WTC11 (cell line): ENCODE measurements around the gene GALK2. TPM values are rescaled to one million over a fixed set of nuclear protein-coding genes. Genes with fewer than 3 reads are reported as not detected.

Experiments used
- ATAC-seq: fragments of 200-7000 bp; cut with Tn5 transposase; 2 replicates; pipeline ENCODE4 v1.10.0; 2021; ENCODE audit warnings: mild to moderate bottlenecking, moderate library complexity
- CTCF ChIA-PET: fragments of 300-600 bp; sonication (Branson Sonifier 250); formaldehyde crosslinking; loops from one replicate; lab custom pipeline; 2021; ENCODE audit warnings: antibody characterized with exemption; lab: Charles Lee
- POLR2A ChIA-PET: fragments of 350-600 bp; sonication (Branson Sonifier 250); formaldehyde crosslinking; loops from one replicate; lab custom pipeline; 2021; ENCODE audit warnings: antibody characterized with exemption; lab: Charles Lee
- DNase-seq: peaks from one replicate; pipeline ENCODE4 v3.0.0; 2021; ENCODE audit warnings: low spot score
- H3K27ac Mint-ChIP-seq: 2 replicates; pipeline ENCODE4 v1.8.0; 2021; ENCODE audit warnings: mixed read lengths
- H3K27me3 Mint-ChIP-seq: 2 replicates; pipeline ENCODE4 v1.8.0; 2021; ENCODE audit warnings: low read depth, mild to moderate bottlenecking, moderate library complexity, mixed read lengths
- H3K36me3 Mint-ChIP-seq: 2 replicates; pipeline ENCODE4 v1.8.0; 2021; ENCODE audit warnings: mixed read lengths
- H3K4me1 Mint-ChIP-seq: 2 replicates; pipeline ENCODE4 v1.8.0; 2022; ENCODE audit warnings: mixed read lengths
- H3K4me3 Mint-ChIP-seq: 2 replicates; pipeline ENCODE4 v1.8.0; 2021; ENCODE audit warnings: mild to moderate bottlenecking, moderate library complexity, mixed read lengths
- H3K9me3 Mint-ChIP-seq: 2 replicates; pipeline ENCODE4 v1.8.0; 2021; ENCODE audit warnings: mixed read lengths
- E2F4 ChIP-seq: sonication (generic); formaldehyde crosslinking; IDR thresholded peaks from 2 replicates; pipeline ENCODE4 v1.8.1; 2022; ENCODE audit warnings: low read depth, mild to moderate bottlenecking, moderate library complexity, missing genetic modification reagents, borderline replicate concordance
- EMX1 ChIP-seq: fragments of 250-450 bp; sonication (Bioruptor Pico); IDR thresholded peaks from 2 replicates; pipeline ENCODE4 v1.8.0; 2021; ENCODE audit warnings: mild to moderate bottlenecking
- ESRRA ChIP-seq: sonication (generic); formaldehyde crosslinking; IDR thresholded peaks from 2 replicates; pipeline ENCODE4 v1.8.1; 2022; ENCODE audit warnings: mild to moderate bottlenecking, missing genetic modification reagents, borderline replicate concordance
- HMGA2 ChIP-seq: fragments of 250-450 bp; sonication (Bioruptor Pico); IDR thresholded peaks from 2 replicates; pipeline ENCODE4 v1.4.0; 2021; ENCODE audit warnings: mild to moderate bottlenecking, moderate library complexity
- IRF1 ChIP-seq: sonication (generic); formaldehyde crosslinking; IDR thresholded peaks from 2 replicates; pipeline ENCODE4 v1.8.0; 2023; ENCODE audit warnings: missing genetic modification reagents
- JUN ChIP-seq: sonication (generic); formaldehyde crosslinking; IDR thresholded peaks from 2 replicates; pipeline ENCODE4 v1.8.0; 2023; ENCODE audit warnings: mild to moderate bottlenecking, missing genetic modification reagents
- NFATC4 ChIP-seq: fragments of 250-450 bp; sonication (Bioruptor Pico); IDR thresholded peaks from 2 replicates; pipeline ENCODE4 v1.9.0; 2021; ENCODE audit warnings: mild to moderate bottlenecking
- NFE2L1 ChIP-seq: sonication (generic); formaldehyde crosslinking; IDR thresholded peaks from 2 replicates; pipeline ENCODE4 v1.8.1; 2023; ENCODE audit warnings: missing genetic modification reagents
- NR1H2 ChIP-seq: sonication (generic); formaldehyde crosslinking; IDR thresholded peaks from 2 replicates; pipeline ENCODE4 v1.9.0; 2021; ENCODE audit warnings: mild to moderate bottlenecking, moderate library complexity, missing genetic modification reagents
- PRRX2 ChIP-seq: fragments of 250-450 bp; sonication (Bioruptor Pico); IDR thresholded peaks from 2 replicates; pipeline ENCODE4 v1.8.0; 2021; ENCODE audit warnings: mild to moderate bottlenecking
- TP53 ChIP-seq: sonication (generic); formaldehyde crosslinking; IDR thresholded peaks from 2 replicates; pipeline ENCODE4 v1.8.1; 2023; ENCODE audit warnings: mild to moderate bottlenecking, missing genetic modification reagents
- ZBTB21 ChIP-seq: sonication (generic); formaldehyde crosslinking; IDR thresholded peaks from 2 replicates; pipeline ENCODE4 v1.8.1; 2023; ENCODE audit warnings: mild to moderate bottlenecking, missing genetic modification reagents, borderline replicate concordance
- ZNF121 ChIP-seq: sonication (generic); formaldehyde crosslinking; IDR thresholded peaks from 2 replicates; pipeline ENCODE4 v1.8.0; 2023; ENCODE audit warnings: missing genetic modification reagents
- ZNF138 ChIP-seq: sonication (generic); formaldehyde crosslinking; conservative IDR thresholded peaks from 2 replicates; pipeline ENCODE4 v1.8.1; 2022; ENCODE audit warnings: mild to moderate bottlenecking, moderate library complexity, missing genetic modification reagents
- ZNF396 ChIP-seq: fragments of 250-450 bp; sonication (Bioruptor Pico); IDR thresholded peaks from 2 replicates; pipeline ENCODE4 v1.8.0; 2021; ENCODE audit warnings: mild to moderate bottlenecking, moderate library complexity, borderline replicate concordance
- ZNF671 ChIP-seq: fragments of 250-450 bp; sonication (Bioruptor Pico); IDR thresholded peaks from 2 replicates; pipeline ENCODE4 v1.8.0; 2021; ENCODE audit warnings: mild to moderate bottlenecking
- total RNA-seq: library from RNA; stranded (reverse); gene quantifications from 3 replicates; pipeline ENCODE4 v1.2.3, GENCODE V29; 2021
- TF ChIP-seq, protein P1 (sequence below): sonication (generic); formaldehyde crosslinking; IDR thresholded peaks from 2 replicates; pipeline ENCODE4 v1.8.1; 2023; ENCODE audit warnings: mild to moderate bottlenecking, moderate library complexity, missing genetic modification reagents
- TF ChIP-seq, protein P2 (sequence below): sonication (generic); formaldehyde crosslinking; IDR thresholded peaks from 2 replicates; pipeline ENCODE4 v1.8.0; 2022; ENCODE audit warnings: missing genetic modification reagents
- TF ChIP-seq, protein P3 (sequence below): sonication (generic); formaldehyde crosslinking; IDR thresholded peaks from 2 replicates; pipeline ENCODE4 v1.8.0; 2022; ENCODE audit warnings: mild to moderate bottlenecking, missing genetic modification reagents
- TF ChIP-seq, protein P4 (sequence below): fragments of 250-450 bp; sonication (Bioruptor Pico); IDR thresholded peaks from 2 replicates; pipeline ENCODE4 v1.9.0; 2021; ENCODE audit warnings: mild to moderate bottlenecking
- TF ChIP-seq, protein P5 (sequence below): sonication (generic); formaldehyde crosslinking; IDR thresholded peaks from 2 replicates; pipeline ENCODE4 v1.8.0; 2022; ENCODE audit warnings: mild to moderate bottlenecking, missing genetic modification reagents
- TF ChIP-seq, protein P6 (sequence below): sonication (generic); formaldehyde crosslinking; conservative IDR thresholded peaks from 2 replicates; pipeline ENCODE4 v1.8.1; 2023; ENCODE audit warnings: mild to moderate bottlenecking, low read depth, missing genetic modification reagents, moderate library complexity

GALK2 gene
- total RNA-seq, 1 experiment from 2014 or later, result 16.9 TPM

- TF ChIP-seq E2F4 (CRISPR knock-in tag) (no peak), PRRX2 (no peak), JUN (CRISPR knock-in tag) (no peak), HMGA2 (CRISPR knock-in tag) (no peak), ESRRA (CRISPR knock-in tag) (no peak), EMX1 (CRISPR knock-in tag) (no peak), ZNF138 (CRISPR knock-in tag) (no peak)
These were observed 196.4 kb downstream of the GALK2 start (continued) for GRCh38 chr15:49366496-49366895.

- ChIA-PET POLR2A (no interaction called here), CTCF (no interaction called here)
- Mint-ChIP-seq H3K36me3 (no peaks in the 10 kb centered on the region), H3K4me1 (peaks cover 12% of the 10 kb centered on the region), H3K9me3 (no peaks in the 10 kb centered on the region), H3K4me3 (no peak overlapping the region), H3K27me3 (no peaks in the 10 kb centered on the region), H3K27ac (no peak overlapping the region)
- ATAC-seq (no peak), DNase-seq (no peak)
- TF ChIP-seq NR1H2 (CRISPR knock-in tag), result no peak
- TF ChIP-seq, protein P1, sequence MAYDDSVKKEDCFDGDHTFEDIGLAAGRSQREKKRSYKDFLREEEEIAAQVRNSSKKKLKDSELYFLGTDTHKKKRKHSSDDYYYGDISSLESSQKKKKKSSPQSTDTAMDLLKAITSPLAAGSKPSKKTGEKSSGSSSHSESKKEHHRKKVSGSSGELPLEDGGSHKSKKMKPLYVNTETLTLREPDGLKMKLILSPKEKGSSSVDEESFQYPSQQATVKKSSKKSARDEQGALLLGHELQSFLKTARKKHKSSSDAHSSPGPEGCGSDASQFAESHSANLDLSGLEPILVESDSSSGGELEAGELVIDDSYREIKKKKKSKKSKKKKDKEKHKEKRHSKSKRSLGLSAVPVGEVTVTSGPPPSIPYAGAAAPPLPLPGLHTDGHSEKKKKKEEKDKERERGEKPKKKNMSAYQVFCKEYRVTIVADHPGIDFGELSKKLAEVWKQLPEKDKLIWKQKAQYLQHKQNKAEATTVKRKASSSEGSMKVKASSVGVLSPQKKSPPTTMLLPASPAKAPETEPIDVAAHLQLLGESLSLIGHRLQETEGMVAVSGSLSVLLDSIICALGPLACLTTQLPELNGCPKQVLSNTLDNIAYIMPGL (CRISPR knock-in tag), result no peak
These were observed 200.7 kb downstream of the GALK2 start for GRCh38 chr15:49370782-49371181.

GRCh38 chr15:49372366-49372765 is 202.3 kb downstream of the GALK2 start:
- no peak overlapping the region for H3K27ac Mint-ChIP-seq
- DNase-seq (no peak), ATAC-seq (peak; percentile 65)
- POLR2A ChIA-PET, result no interaction called here
- no peaks in the 10 kb centered on the region for H3K27me3 Mint-ChIP-seq
- no peaks in the 10 kb centered on the region for H3K36me3 Mint-ChIP-seq
- H3K4me3 Mint-ChIP-seq, result no peak overlapping the region
- peaks cover 12% of the 10 kb centered on the region for H3K4me1 Mint-ChIP-seq
- TF ChIP-seq, protein P2, sequence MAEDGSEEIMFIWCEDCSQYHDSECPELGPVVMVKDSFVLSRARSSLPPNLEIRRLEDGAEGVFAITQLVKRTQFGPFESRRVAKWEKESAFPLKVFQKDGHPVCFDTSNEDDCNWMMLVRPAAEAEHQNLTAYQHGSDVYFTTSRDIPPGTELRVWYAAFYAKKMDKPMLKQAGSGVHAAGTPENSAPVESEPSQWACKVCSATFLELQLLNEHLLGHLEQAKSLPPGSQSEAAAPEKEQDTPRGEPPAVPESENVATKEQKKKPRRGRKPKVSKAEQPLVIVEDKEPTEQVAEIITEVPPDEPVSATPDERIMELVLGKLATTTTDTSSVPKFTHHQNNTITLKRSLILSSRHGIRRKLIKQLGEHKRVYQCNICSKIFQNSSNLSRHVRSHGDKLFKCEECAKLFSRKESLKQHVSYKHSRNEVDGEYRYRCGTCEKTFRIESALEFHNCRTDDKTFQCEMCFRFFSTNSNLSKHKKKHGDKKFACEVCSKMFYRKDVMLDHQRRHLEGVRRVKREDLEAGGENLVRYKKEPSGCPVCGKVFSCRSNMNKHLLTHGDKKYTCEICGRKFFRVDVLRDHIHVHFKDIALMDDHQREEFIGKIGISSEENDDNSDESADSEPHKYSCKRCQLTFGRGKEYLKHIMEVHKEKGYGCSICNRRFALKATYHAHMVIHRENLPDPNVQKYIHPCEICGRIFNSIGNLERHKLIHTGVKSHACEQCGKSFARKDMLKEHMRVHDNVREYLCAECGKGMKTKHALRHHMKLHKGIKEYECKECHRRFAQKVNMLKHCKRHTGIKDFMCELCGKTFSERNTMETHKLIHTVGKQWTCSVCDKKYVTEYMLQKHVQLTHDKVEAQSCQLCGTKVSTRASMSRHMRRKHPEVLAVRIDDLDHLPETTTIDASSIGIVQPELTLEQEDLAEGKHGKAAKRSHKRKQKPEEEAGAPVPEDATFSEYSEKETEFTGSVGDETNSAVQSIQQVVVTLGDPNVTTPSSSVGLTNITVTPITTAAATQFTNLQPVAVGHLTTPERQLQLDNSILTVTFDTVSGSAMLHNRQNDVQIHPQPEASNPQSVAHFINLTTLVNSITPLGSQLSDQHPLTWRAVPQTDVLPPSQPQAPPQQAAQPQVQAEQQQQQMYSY (CRISPR knock-in tag), result no peak
- no peak for TF ChIP-seq ZBTB21
- TF ChIP-seq ZNF396 (CRISPR knock-in tag), result no peak
- no peak for TF ChIP-seq NFE2L1 (CRISPR knock-in tag)
- TF ChIP-seq, protein P3, sequence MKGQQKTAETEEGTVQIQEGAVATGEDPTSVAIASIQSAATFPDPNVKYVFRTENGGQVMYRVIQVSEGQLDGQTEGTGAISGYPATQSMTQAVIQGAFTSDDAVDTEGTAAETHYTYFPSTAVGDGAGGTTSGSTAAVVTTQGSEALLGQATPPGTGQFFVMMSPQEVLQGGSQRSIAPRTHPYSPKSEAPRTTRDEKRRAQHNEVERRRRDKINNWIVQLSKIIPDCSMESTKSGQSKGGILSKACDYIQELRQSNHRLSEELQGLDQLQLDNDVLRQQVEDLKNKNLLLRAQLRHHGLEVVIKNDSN (CRISPR knock-in tag), result no peak
- TF ChIP-seq, protein P4, sequence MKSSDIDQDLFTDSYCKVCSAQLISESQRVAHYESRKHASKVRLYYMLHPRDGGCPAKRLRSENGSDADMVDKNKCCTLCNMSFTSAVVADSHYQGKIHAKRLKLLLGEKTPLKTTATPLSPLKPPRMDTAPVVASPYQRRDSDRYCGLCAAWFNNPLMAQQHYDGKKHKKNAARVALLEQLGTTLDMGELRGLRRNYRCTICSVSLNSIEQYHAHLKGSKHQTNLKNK (CRISPR knock-in tag), result no peak
- TF ChIP-seq IRF1 (CRISPR knock-in tag), result no peak
- TF ChIP-seq, protein P5, sequence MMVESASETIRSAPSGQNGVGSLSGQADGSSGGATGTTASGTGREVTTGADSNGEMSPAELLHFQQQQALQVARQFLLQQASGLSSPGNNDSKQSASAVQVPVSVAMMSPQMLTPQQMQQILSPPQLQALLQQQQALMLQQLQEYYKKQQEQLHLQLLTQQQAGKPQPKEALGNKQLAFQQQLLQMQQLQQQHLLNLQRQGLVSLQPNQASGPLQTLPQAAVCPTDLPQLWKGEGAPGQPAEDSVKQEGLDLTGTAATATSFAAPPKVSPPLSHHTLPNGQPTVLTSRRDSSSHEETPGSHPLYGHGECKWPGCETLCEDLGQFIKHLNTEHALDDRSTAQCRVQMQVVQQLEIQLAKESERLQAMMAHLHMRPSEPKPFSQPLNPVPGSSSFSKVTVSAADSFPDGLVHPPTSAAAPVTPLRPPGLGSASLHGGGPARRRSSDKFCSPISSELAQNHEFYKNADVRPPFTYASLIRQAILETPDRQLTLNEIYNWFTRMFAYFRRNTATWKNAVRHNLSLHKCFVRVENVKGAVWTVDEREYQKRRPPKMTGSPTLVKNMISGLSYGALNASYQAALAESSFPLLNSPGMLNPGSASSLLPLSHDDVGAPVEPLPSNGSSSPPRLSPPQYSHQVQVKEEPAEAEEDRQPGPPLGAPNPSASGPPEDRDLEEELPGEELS, result no peak
- TF ChIP-seq, protein P6, sequence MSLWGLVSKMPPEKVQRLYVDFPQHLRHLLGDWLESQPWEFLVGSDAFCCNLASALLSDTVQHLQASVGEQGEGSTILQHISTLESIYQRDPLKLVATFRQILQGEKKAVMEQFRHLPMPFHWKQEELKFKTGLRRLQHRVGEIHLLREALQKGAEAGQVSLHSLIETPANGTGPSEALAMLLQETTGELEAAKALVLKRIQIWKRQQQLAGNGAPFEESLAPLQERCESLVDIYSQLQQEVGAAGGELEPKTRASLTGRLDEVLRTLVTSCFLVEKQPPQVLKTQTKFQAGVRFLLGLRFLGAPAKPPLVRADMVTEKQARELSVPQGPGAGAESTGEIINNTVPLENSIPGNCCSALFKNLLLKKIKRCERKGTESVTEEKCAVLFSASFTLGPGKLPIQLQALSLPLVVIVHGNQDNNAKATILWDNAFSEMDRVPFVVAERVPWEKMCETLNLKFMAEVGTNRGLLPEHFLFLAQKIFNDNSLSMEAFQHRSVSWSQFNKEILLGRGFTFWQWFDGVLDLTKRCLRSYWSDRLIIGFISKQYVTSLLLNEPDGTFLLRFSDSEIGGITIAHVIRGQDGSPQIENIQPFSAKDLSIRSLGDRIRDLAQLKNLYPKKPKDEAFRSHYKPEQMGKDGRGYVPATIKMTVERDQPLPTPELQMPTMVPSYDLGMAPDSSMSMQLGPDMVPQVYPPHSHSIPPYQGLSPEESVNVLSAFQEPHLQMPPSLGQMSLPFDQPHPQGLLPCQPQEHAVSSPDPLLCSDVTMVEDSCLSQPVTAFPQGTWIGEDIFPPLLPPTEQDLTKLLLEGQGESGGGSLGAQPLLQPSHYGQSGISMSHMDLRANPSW (CRISPR knock-in tag), result no peak
- no peak for TF ChIP-seq ZNF121 (CRISPR knock-in tag)
- no peak for TF ChIP-seq NFATC4 (CRISPR knock-in tag)
- no peak for TF ChIP-seq ZNF671 (CRISPR knock-in tag)
- TF ChIP-seq TP53 (CRISPR knock-in tag), result no peak
- no peaks in the 10 kb centered on the region for H3K9me3 Mint-ChIP-seq
- CTCF ChIA-PET, result no interaction called here
